ENCODE measurements around the gene CCDC85A.

The CCDC85A gene

DNA sequence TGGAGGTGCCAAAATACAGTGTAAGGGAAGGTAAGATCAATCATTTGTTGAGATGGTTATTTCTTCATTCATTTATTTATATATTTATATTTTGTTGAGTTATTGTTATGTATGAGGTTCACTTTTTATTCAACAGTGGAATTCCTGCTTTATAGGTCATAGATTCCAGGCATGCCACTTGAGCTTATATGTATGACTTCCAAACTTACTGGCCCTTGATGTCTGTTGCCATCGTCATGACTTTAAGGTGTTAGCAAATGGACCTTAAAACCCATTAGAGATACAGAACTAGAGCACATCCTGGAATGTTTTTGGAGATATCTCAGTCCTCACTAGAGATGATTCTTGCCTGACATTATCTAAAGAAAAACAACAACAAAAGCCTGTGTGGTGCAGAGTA is 25.9 kb downstream of the CCDC85A start:
- no peak for ATAC-seq
- TF ChIP-seq, protein P1, sequence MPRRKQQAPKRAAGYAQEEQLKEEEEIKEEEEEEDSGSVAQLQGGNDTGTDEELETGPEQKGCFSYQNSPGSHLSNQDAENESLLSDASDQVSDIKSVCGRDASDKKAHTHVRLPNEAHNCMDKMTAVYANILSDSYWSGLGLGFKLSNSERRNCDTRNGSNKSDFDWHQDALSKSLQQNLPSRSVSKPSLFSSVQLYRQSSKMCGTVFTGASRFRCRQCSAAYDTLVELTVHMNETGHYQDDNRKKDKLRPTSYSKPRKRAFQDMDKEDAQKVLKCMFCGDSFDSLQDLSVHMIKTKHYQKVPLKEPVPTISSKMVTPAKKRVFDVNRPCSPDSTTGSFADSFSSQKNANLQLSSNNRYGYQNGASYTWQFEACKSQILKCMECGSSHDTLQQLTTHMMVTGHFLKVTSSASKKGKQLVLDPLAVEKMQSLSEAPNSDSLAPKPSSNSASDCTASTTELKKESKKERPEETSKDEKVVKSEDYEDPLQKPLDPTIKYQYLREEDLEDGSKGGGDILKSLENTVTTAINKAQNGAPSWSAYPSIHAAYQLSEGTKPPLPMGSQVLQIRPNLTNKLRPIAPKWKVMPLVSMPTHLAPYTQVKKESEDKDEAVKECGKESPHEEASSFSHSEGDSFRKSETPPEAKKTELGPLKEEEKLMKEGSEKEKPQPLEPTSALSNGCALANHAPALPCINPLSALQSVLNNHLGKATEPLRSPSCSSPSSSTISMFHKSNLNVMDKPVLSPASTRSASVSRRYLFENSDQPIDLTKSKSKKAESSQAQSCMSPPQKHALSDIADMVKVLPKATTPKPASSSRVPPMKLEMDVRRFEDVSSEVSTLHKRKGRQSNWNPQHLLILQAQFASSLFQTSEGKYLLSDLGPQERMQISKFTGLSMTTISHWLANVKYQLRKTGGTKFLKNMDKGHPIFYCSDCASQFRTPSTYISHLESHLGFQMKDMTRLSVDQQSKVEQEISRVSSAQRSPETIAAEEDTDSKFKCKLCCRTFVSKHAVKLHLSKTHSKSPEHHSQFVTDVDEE (CRISPR knock-in tag; IDR thresholded peaks at IDR 0.05), result no peak
- TF ChIP-seq CSDC2 (CRISPR knock-in tag; IDR thresholded peaks at IDR 0.05) (no peak), PPARA (CRISPR knock-in tag; IDR thresholded peaks at IDR 0.05; ENCODE audit: borderline replicate concordance) (no peak), ISL1 (CRISPR knock-in tag; IDR thresholded peaks at IDR 0.05) (no peak), ESRRG (CRISPR knock-in tag; IDR thresholded peaks at IDR 0.05) (no peak)

DNA sequence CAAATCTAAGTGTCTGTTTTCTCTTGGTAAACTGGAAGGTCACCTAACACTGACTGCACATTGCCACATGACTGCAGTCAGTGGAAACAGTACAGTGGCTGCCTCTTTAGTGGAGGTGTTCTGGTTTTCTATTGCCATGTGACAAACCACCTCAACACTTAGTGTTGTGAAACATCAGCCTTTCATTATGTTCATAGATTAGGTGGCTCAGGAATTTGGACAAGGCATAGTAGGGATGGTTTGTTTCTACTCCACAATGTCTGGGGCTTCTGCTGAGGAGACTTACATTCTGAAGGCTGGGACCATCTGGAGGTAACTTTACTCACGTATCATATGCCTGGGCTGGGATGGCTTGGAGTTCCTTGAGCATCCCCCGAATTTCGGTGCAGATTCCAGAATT is 26.5 kb downstream of the CCDC85A start:
- no peak for ATAC-seq
- TF ChIP-seq ESRRG (CRISPR knock-in tag; IDR thresholded peaks at IDR 0.05) (no peak), ISL1 (CRISPR knock-in tag; IDR thresholded peaks at IDR 0.05) (no peak), TCF4 (CRISPR knock-in tag; IDR thresholded peaks at IDR 0.05; ENCODE audit: borderline replicate concordance) (no peak)
- TF ChIP-seq, protein P2, sequence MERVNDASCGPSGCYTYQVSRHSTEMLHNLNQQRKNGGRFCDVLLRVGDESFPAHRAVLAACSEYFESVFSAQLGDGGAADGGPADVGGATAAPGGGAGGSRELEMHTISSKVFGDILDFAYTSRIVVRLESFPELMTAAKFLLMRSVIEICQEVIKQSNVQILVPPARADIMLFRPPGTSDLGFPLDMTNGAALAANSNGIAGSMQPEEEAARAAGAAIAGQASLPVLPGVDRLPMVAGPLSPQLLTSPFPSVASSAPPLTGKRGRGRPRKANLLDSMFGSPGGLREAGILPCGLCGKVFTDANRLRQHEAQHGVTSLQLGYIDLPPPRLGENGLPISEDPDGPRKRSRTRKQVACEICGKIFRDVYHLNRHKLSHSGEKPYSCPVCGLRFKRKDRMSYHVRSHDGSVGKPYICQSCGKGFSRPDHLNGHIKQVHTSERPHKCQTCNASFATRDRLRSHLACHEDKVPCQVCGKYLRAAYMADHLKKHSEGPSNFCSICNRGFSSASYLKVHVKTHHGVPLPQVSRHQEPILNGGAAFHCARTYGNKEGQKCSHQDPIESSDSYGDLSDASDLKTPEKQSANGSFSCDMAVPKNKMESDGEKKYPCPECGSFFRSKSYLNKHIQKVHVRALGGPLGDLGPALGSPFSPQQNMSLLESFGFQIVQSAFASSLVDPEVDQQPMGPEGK (CRISPR knock-in tag; IDR thresholded peaks at IDR 0.05; ENCODE audit: borderline replicate concordance), result no peak
- TF ChIP-seq, protein P3, sequence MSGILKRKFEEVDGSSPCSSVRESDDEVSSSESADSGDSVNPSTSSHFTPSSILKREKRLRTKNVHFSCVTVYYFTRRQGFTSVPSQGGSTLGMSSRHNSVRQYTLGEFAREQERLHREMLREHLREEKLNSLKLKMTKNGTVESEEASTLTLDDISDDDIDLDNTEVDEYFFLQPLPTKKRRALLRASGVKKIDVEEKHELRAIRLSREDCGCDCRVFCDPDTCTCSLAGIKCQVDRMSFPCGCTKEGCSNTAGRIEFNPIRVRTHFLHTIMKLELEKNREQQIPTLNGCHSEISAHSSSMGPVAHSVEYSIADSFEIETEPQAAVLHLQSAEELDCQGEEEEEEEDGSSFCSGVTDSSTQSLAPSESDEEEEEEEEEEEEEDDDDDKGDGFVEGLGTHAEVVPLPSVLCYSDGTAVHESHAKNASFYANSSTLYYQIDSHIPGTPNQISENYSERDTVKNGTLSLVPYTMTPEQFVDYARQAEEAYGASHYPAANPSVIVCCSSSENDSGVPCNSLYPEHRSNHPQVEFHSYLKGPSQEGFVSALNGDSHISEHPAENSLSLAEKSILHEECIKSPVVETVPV (CRISPR knock-in tag; IDR thresholded peaks at IDR 0.05), result no peak

DNA sequence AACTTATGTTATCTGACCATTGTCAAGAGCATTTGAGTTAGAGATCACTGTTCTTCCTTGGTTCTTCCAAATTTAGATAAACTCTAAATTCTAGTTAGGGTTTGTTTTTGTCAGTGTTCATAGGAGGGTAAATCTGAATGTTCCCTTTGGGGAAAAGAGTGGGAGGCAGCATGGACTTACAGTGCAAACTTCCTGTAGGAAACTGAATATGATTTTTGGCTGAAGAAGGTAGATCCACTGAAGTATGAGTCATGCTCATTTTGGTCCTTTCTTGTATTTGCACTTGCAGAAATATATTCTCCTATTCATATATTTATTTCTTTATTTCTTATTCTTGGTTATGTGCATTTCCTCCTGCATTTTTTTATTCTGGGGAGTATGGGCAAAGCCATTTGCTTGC is 27.3 kb downstream of the CCDC85A start:
- no peak for ATAC-seq
- no peak for TF ChIP-seq BACH2 (CRISPR knock-in tag; IDR thresholded peaks at IDR 0.05; ENCODE audit: borderline replicate concordance)
- TF ChIP-seq PPARA (CRISPR knock-in tag; IDR thresholded peaks at IDR 0.05; ENCODE audit: borderline replicate concordance), result no peak
- TF ChIP-seq, protein P1 (CRISPR knock-in tag; IDR thresholded peaks at IDR 0.05), result no peak
- no peak for TF ChIP-seq TOX (CRISPR knock-in tag; IDR thresholded peaks at IDR 0.05; ENCODE audit: borderline replicate concordance)
- no peak for TF ChIP-seq ZFP3 (CRISPR knock-in tag; IDR thresholded peaks at IDR 0.05)
- TF ChIP-seq, protein P2 (CRISPR knock-in tag; IDR thresholded peaks at IDR 0.05; ENCODE audit: borderline replicate concordance), result no peak
- no peak for TF ChIP-seq OSR1 (CRISPR knock-in tag; IDR thresholded peaks at IDR 0.05)
- TF ChIP-seq, protein P4, sequence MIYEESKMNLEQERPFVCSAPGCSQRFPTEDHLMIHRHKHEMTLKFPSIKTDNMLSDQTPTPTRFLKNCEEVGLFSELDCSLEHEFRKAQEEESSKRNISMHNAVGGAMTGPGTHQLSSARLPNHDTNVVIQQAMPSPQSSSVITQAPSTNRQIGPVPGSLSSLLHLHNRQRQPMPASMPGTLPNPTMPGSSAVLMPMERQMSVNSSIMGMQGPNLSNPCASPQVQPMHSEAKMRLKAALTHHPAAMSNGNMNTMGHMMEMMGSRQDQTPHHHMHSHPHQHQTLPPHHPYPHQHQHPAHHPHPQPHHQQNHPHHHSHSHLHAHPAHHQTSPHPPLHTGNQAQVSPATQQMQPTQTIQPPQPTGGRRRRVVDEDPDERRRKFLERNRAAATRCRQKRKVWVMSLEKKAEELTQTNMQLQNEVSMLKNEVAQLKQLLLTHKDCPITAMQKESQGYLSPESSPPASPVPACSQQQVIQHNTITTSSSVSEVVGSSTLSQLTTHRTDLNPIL (CRISPR knock-in tag; IDR thresholded peaks at IDR 0.05; ENCODE audit: low read depth), result no peak
- no peak for TF ChIP-seq GLIS3 (CRISPR knock-in tag; IDR thresholded peaks at IDR 0.05)
- TF ChIP-seq RARB (CRISPR knock-in tag; IDR thresholded peaks at IDR 0.05), result no peak
- no peak for TF ChIP-seq SNAI2 (CRISPR knock-in tag; IDR thresholded peaks at IDR 0.05)
- TF ChIP-seq, protein P5, sequence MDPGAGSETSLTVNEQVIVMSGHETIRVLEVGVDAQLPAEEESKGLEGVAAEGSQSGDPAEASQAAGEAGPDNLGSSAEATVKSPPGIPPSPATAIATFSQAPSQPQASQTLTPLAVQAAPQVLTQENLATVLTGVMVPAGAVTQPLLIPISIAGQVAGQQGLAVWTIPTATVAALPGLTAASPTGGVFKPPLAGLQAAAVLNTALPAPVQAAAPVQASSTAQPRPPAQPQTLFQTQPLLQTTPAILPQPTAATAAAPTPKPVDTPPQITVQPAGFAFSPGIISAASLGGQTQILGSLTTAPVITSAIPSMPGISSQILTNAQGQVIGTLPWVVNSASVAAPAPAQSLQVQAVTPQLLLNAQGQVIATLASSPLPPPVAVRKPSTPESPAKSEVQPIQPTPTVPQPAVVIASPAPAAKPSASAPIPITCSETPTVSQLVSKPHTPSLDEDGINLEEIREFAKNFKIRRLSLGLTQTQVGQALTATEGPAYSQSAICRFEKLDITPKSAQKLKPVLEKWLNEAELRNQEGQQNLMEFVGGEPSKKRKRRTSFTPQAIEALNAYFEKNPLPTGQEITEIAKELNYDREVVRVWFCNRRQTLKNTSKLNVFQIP (CRISPR knock-in tag; IDR thresholded peaks at IDR 0.05; ENCODE audit: borderline replicate concordance, low read depth), result no peak
- no peak for TF ChIP-seq CSDC2 (CRISPR knock-in tag; IDR thresholded peaks at IDR 0.05)

Data from SK-N-SH treated with all-trans-retinoic acid at 6 μM for 48 hours (cell line).